ENCODE measurements around the gene PSMD6. TPM values are rescaled to one million over a fixed set of nuclear protein-coding genes. Genes with fewer than 3 reads are reported as not detected.

The PSMD6 gene
- total RNA-seq, 4 donors from 2014 or later = 18.3 to 66.6 (median 47.8) TPM

- WGBS, 2 donors (ENCODE audit: low coverage in 1 of 2) = 86% methylated on average over 2 of the region's 2 CpGs
- in situ Hi-C loops (cut with MboI; ENCODE audit: low pct_ligation_motif_present in 1 of 4, low pct_unique_long_range_greater_than_20kb in 1 of 4, low sequenced_read_pairs in 3 of 4) = no loop called here
These were observed 31.8 kb upstream of the PSMD6 start for GRCh38 chr3:64055076-64055475.

GRCh38 chr3:64054488-64054887 is 31.2 kb upstream of the PSMD6 start:
- 40 to 55% methylated on average over 1 to 3 of the region's 3 CpGs for WGBS, 2 donors (ENCODE audit: low coverage in 1 of 2)
- Histone ChIP-seq H3K9me3 (no peaks in the 10 kb centered on the region), H3K36me3 (no peaks in the 10 kb centered on the region), H3K27me3 (no peaks in the 10 kb centered on the region), H3K4me1 (peaks cover 0 to 3% (median 0%) of the 10 kb centered on the region in 4 donors), H3K4me3 (no peak overlapping the region), H3K27ac (no peak overlapping the region)
- in situ Hi-C loops (cut with MboI; ENCODE audit: low pct_ligation_motif_present in 1 of 4, low pct_unique_long_range_greater_than_20kb in 1 of 4, low sequenced_read_pairs in 3 of 4) (no loop called here), intact Hi-C loops (cut with DNase I; ENCODE audit: low total_unique reads) (no loop called here)
- DNase-seq = no peak
- TF ChIP-seq POLR2AphosphoS5 (IDR thresholded peaks at IDR 0.05) = no peak
- no peak for TF ChIP-seq CTCF (IDR thresholded peaks at IDR 0.05)
- no peak for TF ChIP-seq POLR2A (IDR thresholded peaks at IDR 0.05)
- TF ChIP-seq EP300 (IDR thresholded peaks at IDR 0.05; ENCODE audit: low read depth) = no peak

More at GRCh38 chr3:64055076-64055475, 31.8 kb upstream of the PSMD6 start:
- TF ChIP-seq EP300 (IDR thresholded peaks at IDR 0.05; ENCODE audit: low read depth) = no peak
- no peak for TF ChIP-seq CTCF (IDR thresholded peaks at IDR 0.05)
- TF ChIP-seq POLR2AphosphoS5 (IDR thresholded peaks at IDR 0.05) = no peak
- TF ChIP-seq POLR2A (IDR thresholded peaks at IDR 0.05) = no peak
- Histone ChIP-seq H3K9me3 (no peaks in the 10 kb centered on the region), H3K27ac (no peak overlapping the region), H3K4me1 (peaks cover 0 to 3% (median 0%) of the 10 kb centered on the region in 4 donors), H3K4me3 (no peak overlapping the region), H3K36me3 (no peaks in the 10 kb centered on the region), H3K27me3 (no peaks in the 10 kb centered on the region)
- no peak for DNase-seq
- intact Hi-C loops (cut with DNase I; ENCODE audit: low total_unique reads) = no loop called here

GRCh38 chr3:64053581-64053980 is 30.3 kb upstream of the PSMD6 start:
- H3K4me3 ChIP-seq = no peak overlapping the region
- H3K9me3 ChIP-seq = no peaks in the 10 kb centered on the region
- in situ Hi-C loops (cut with MboI; ENCODE audit: low pct_ligation_motif_present in 1 of 4, low pct_unique_long_range_greater_than_20kb in 1 of 4, low sequenced_read_pairs in 3 of 4) (no loop called here), intact Hi-C loops (cut with DNase I; ENCODE audit: low total_unique reads) (no loop called here)
- no peaks in the 10 kb centered on the region for H3K27me3 ChIP-seq
- no peak overlapping the region for H3K27ac ChIP-seq
- 89 to 100% methylated on average over 1 to 3 of the region's 3 CpGs for WGBS, 2 donors (ENCODE audit: low coverage in 1 of 2)
- peaks cover 0 to 3% (median 0%) of the 10 kb centered on the region in 4 donors for H3K4me1 ChIP-seq
- DNase-seq = no peak
- no peaks in the 10 kb centered on the region for H3K36me3 ChIP-seq
- TF ChIP-seq CTCF (IDR thresholded peaks at IDR 0.05) (no peak), POLR2AphosphoS5 (IDR thresholded peaks at IDR 0.05) (no peak), EP300 (IDR thresholded peaks at IDR 0.05; ENCODE audit: low read depth) (no peak), POLR2A (IDR thresholded peaks at IDR 0.05) (no peak)

GRCh38 chr3:64053117-64053516 is 29.8 kb upstream of the PSMD6 start:
- no peak for DNase-seq
- in situ Hi-C loops (cut with MboI; ENCODE audit: low pct_ligation_motif_present in 1 of 4, low pct_unique_long_range_greater_than_20kb in 1 of 4, low sequenced_read_pairs in 3 of 4) = no loop called here
- Histone ChIP-seq H3K27me3 (no peaks in the 10 kb centered on the region), H3K36me3 (no peaks in the 10 kb centered on the region), H3K4me1 (peaks cover 0 to 3% (median 0%) of the 10 kb centered on the region in 4 donors), H3K27ac (no peak overlapping the region), H3K9me3 (no peaks in the 10 kb centered on the region), H3K4me3 (no peak overlapping the region)
- intact Hi-C loops (cut with DNase I; ENCODE audit: low total_unique reads) = no loop called here
- TF ChIP-seq POLR2A (IDR thresholded peaks at IDR 0.05) (no peak), POLR2AphosphoS5 (IDR thresholded peaks at IDR 0.05) (no peak), CTCF (IDR thresholded peaks at IDR 0.05) (no peak), EP300 (IDR thresholded peaks at IDR 0.05; ENCODE audit: low read depth) (no peak)
